ENCODE results near the gene SLC38A10. TPM values are rescaled to one million over a fixed set of nuclear protein-coding genes. Genes with fewer than 3 reads are reported as not detected.

The SLC38A10 gene
- total and polyA plus RNA-seq, 2 donors from 2014 or later, result 72.7 to 89.7 TPM

DNA sequence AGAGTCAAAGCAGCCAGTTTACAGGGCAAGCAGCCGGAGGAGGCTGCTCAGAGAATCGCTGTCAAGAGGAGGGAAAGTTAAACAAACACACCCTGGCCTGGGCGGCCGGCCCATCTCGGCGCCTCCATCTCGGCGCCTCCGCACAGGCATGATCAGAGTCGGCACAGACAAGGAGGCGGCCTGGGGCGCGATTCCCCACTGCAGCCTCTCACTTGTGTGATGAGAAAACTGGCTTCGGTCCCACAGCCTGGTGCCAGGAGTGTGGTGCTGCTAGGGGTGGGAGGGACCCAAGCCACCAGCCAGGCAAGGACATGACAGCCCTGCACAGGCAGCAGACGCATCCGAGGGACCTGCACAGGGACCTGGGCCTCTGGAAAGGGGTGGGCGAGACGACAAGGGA is 17.7 kb downstream of the SLC38A10 start:
- Histone ChIP-seq H3K27ac (ENCODE audit: low read depth in 2 of 2, low read length in 2 of 2) (no peak overlapping the region), H3K4me3 (ENCODE audit: low read length in 3 of 3) (no peak overlapping the region), H3K9ac (ENCODE audit: low read length in 3 of 3) (no peak overlapping the region), H3K9me3 (ENCODE audit: control insufficient read depth in 2 of 3, insufficient read depth in 1 of 3, low read length in 3 of 3) (no peaks in the 10 kb centered on the region), H3K36me3 (ENCODE audit: control insufficient read depth in 2 of 3, insufficient read depth in 3 of 3, low read length in 3 of 3) (peaks cover 0 to 44% (median 17%) of the 10 kb centered on the region in 3 donors), H3K4me1 (ENCODE audit: control insufficient read depth in 2 of 3, insufficient read depth in 2 of 3, low read depth in 1 of 3, low read length in 3 of 3) (no peaks in the 10 kb centered on the region), H3K27me3 (ENCODE audit: control insufficient read depth, insufficient read depth, low read length) (no peaks in the 10 kb centered on the region)
- FAIRE-seq, result no peak
- no peak for TF ChIP-seq CTCF (IDR thresholded peaks at IDR 0.05; ENCODE audit: borderline replicate concordance, extremely low read depth, insufficient read depth)
- DNase-seq, result peak in 3 of 5 donors; percentile 39 to 71 (median 40)
- intact Hi-C loops (cut with DNase I), result no loop called here

GRCh38 chr17:81276781-81277180 is 18.3 kb downstream of the SLC38A10 start:
- no peak overlapping the region for H3K4me3 ChIP-seq (ENCODE audit: low read length in 3 of 3)
- H3K4me1 ChIP-seq (ENCODE audit: control insufficient read depth in 2 of 3, insufficient read depth in 2 of 3, low read depth in 1 of 3, low read length in 3 of 3), result no peaks in the 10 kb centered on the region
- no peaks in the 10 kb centered on the region for H3K27me3 ChIP-seq (ENCODE audit: control insufficient read depth, insufficient read depth, low read length)
- H3K36me3 ChIP-seq (ENCODE audit: control insufficient read depth in 2 of 3, insufficient read depth in 3 of 3, low read length in 3 of 3), result peaks cover 0 to 47% (median 17%) of the 10 kb centered on the region in 3 donors
- intact Hi-C loops (cut with DNase I), result no loop called here
- H3K9ac ChIP-seq (ENCODE audit: low read length in 3 of 3), result no peak overlapping the region
- FAIRE-seq (no peak), DNase-seq (no peak)
- H3K9me3 ChIP-seq (ENCODE audit: control insufficient read depth in 2 of 3, insufficient read depth in 1 of 3, low read length in 3 of 3), result no peaks in the 10 kb centered on the region
- no peak for TF ChIP-seq CTCF (IDR thresholded peaks at IDR 0.05; ENCODE audit: borderline replicate concordance, extremely low read depth, insufficient read depth)
- H3K27ac ChIP-seq (ENCODE audit: low read depth in 2 of 2, low read length in 2 of 2), result no peak overlapping the region

GRCh38 chr17:81274471-81274855 is 20.6 kb downstream of the SLC38A10 start:
- Histone ChIP-seq H3K27me3 (ENCODE audit: control insufficient read depth, insufficient read depth, low read length) (no peaks in the 10 kb centered on the region), H3K4me1 (ENCODE audit: control insufficient read depth in 2 of 3, insufficient read depth in 2 of 3, low read depth in 1 of 3, low read length in 3 of 3) (no peaks in the 10 kb centered on the region), H3K9ac (ENCODE audit: low read length in 3 of 3) (no peak overlapping the region), H3K36me3 (ENCODE audit: control insufficient read depth in 2 of 3, insufficient read depth in 3 of 3, low read length in 3 of 3) (peaks cover 0 to 42% (median 18%) of the 10 kb centered on the region in 3 donors), H3K27ac (ENCODE audit: low read depth in 2 of 2, low read length in 2 of 2) (no peak overlapping the region), H3K9me3 (ENCODE audit: control insufficient read depth in 2 of 3, insufficient read depth in 1 of 3, low read length in 3 of 3) (no peaks in the 10 kb centered on the region), H3K4me3 (ENCODE audit: low read length in 3 of 3) (no peak overlapping the region)
- intact Hi-C loops (cut with DNase I), result no loop called here
- DNase-seq, result peak in 1 of 5 donors; percentile 72
- no peak for FAIRE-seq
- no peak for TF ChIP-seq CTCF (IDR thresholded peaks at IDR 0.05; ENCODE audit: borderline replicate concordance, extremely low read depth, insufficient read depth)

Measured in kidney (tissue), 14 donors.